OCI-LY7 (cell line): ENCODE measurements around the gene OPN1SW. TPM values are rescaled to one million over a fixed set of nuclear protein-coding genes. Genes with fewer than 3 reads are reported as not detected.

Source experiments
- BruUV-seq: library from RNA; stranded (reverse); fragments of 400-500 nt; replicated peaks from 2 replicates; lab custom pipeline; 2021; lab: Mats Ljungman, UMichigan
- CTCF ChIA-PET: fragments of 300-600 bp; sonication (Branson Sonifier 250); formaldehyde crosslinking; loops from one replicate; lab custom pipeline; 2022; ENCODE audit warnings: antibody characterized with exemption; ENCODE audit not compliant: unreplicated experiment; lab: Charles Lee
- POLR2A ChIA-PET: fragments of 300-600 bp; sonication (Branson Sonifier 250); formaldehyde crosslinking; loops from one replicate; lab custom pipeline; 2022; ENCODE audit warnings: antibody characterized with exemption; lab: Charles Lee
- DNase-seq: peaks from one replicate; pipeline ENCODE4 v3.0.0-alpha.2; 2015; ENCODE audit warnings: low spot score
- H2AFZ ChIP-seq: fragments of 200-600 bp; sonication (generic), shearing (Covaris generic); 2 replicates; pipeline ENCODE4 v1.6.1; 2014; ENCODE audit warnings: mild to moderate bottlenecking, antibody characterized with exemption, low read length, moderate library complexity
- H3K27ac ChIP-seq: fragments of 200-600 bp; sonication (generic); 2 replicates; pipeline ENCODE4 v1.5.1; 2014; ENCODE audit warnings: mixed run types, low read depth, mild to moderate bottlenecking, moderate library complexity, low read length, inconsistent platforms; ENCODE audit not compliant: poor library complexity, severe bottlenecking
- H3K36me3 ChIP-seq: fragments of 200-600 bp; sonication (generic); 2 replicates; pipeline ENCODE4 v1.6.1; 2014; ENCODE audit warnings: mild to moderate bottlenecking, antibody characterized with exemption, low read length, moderate library complexity, mixed read lengths; ENCODE audit not compliant: insufficient read depth
- H3K4me1 ChIP-seq: fragments of 200-600 bp; sonication (generic); 2 replicates; pipeline ENCODE4 v1.5.1; 2014; ENCODE audit warnings: mild to moderate bottlenecking, low read length; ENCODE audit not compliant: insufficient read depth, poor library complexity, severe bottlenecking
- H3K4me2 ChIP-seq: fragments of 200-600 bp; sonication (generic); 2 replicates; pipeline ENCODE4 v1.6.1; 2014; ENCODE audit warnings: mild to moderate bottlenecking, low read length
- H3K4me3 ChIP-seq: fragments of 200-600 bp; sonication (generic); 2 replicates; pipeline ENCODE4 v1.5.1; 2014; ENCODE audit warnings: mild to moderate bottlenecking, low read depth, low read length; ENCODE audit not compliant: poor library complexity, severe bottlenecking
- H3K79me2 ChIP-seq: fragments of 200-600 bp; sonication (generic); 2 replicates; pipeline ENCODE4 v1.6.1; 2016; ENCODE audit warnings: low read depth, mild to moderate bottlenecking, low read length, moderate library complexity, mixed read lengths; ENCODE audit not compliant: insufficient read depth
- H3K9me2 ChIP-seq: fragments of 200-600 bp; sonication (generic); 2 replicates; pipeline ENCODE4 v1.6.1; 2016; ENCODE audit warnings: mild to moderate bottlenecking, low read length, mixed read lengths; ENCODE audit not compliant: insufficient read depth
- H3K9me3 ChIP-seq: fragments of 200-600 bp; sonication (generic); 2 replicates; pipeline ENCODE4 v1.6.1; 2014; ENCODE audit warnings: mild to moderate bottlenecking, mixed run types, low read length, mixed read lengths
- H4K20me1 ChIP-seq: fragments of 200-600 bp; sonication (generic); 2 replicates; pipeline ENCODE4 v1.6.1; 2014; ENCODE audit warnings: mild to moderate bottlenecking, antibody characterized with exemption, low read length, moderate library complexity, mixed read lengths; ENCODE audit not compliant: insufficient read depth
- CTCF ChIP-seq: fragments of 200-600 bp; sonication (generic); conservative IDR thresholded peaks from 2 replicates; pipeline ENCODE4 v1.5.1; 2014; ENCODE audit warnings: mild to moderate bottlenecking, antibody characterized with exemption, low read length, moderate library complexity, mixed read lengths
- EZH2phosphoT487 ChIP-seq: fragments of 200-600 bp; sonication (generic); IDR thresholded peaks from 2 replicates; pipeline ENCODE4 v1.6.1; 2018; ENCODE audit warnings: low read depth, borderline replicate concordance, mild to moderate bottlenecking, mixed run types, antibody characterized with exemption, low read length, moderate library complexity, mixed read lengths
- intact Hi-C: fragments of 100-400 bp; cut with micrococcal nuclease; formaldehyde crosslinking; loops from one replicate; pipeline ENCODE4 v1.10.0; 2022; ENCODE audit not compliant: unreplicated experiment
- total RNA-seq, 2 experiments: library from RNA; depleted of rRNA in 1 of 2; stranded (reverse); fragments of >200 nt in 1 of 2; shearing (Covaris generic) in 1 of 2; gene quantifications; 2 replicates each; pipeline ENCODE4 v1.2.3, GENCODE V29; 2014 to 2022

OPN1SW gene
- total RNA-seq, 2 experiments from 2014 or later: not detected

DNA sequence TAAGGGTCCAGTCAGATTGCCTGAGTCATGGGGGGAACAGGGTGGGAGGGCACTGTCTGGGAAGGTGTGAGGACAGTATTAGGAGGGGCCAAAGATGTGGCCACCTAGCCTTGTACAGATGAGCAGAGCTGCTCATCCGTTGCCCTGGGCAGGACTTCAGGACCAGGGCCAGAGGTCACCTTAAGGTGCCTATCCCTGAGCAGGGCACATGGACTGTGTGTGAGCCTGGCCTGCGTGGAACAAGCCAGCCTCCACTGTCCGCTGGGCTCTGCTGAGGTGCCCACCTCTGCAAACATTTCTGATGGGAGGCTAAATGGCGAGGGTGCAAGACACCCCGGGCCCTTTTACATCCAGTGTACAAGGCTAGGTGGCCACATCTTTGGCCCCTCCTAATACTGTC lies 3.4 kb upstream of the OPN1SW start:
- intact Hi-C loops: no loop called here
- H3K4me3 ChIP-seq: no peak overlapping the region
- H3K79me2 ChIP-seq: no peaks in the 10 kb centered on the region
- H2AFZ ChIP-seq: no peak overlapping the region
- no peak for DNase-seq
- no peaks in the 10 kb centered on the region for H3K4me1 ChIP-seq
- no TSS peak for BruUV-seq
- H3K9me3 ChIP-seq: 0 out of 2 replicates have a peak, but pooled peaks cover 10% of the 10 kb centered on the region
- H4K20me1 ChIP-seq: no peaks in the 10 kb centered on the region
- POLR2A ChIA-PET: no interaction called here
- CTCF ChIA-PET: interaction anchor here (0.6 kb wide), 1 partner anchor 114 kb away, joined by 7 read pairs; no protein-coding TSS in a partner anchor
- no peak overlapping the region for H3K27ac ChIP-seq
- H3K4me2 ChIP-seq: no peak overlapping the region
- H3K9me2 ChIP-seq: no peaks in the 10 kb centered on the region
- TF ChIP-seq CTCF (no peak), EZH2phosphoT487 (no peak)
- H3K36me3 ChIP-seq: no peaks in the 10 kb centered on the region; the same call in 1 of the 2 replicates

DNA sequence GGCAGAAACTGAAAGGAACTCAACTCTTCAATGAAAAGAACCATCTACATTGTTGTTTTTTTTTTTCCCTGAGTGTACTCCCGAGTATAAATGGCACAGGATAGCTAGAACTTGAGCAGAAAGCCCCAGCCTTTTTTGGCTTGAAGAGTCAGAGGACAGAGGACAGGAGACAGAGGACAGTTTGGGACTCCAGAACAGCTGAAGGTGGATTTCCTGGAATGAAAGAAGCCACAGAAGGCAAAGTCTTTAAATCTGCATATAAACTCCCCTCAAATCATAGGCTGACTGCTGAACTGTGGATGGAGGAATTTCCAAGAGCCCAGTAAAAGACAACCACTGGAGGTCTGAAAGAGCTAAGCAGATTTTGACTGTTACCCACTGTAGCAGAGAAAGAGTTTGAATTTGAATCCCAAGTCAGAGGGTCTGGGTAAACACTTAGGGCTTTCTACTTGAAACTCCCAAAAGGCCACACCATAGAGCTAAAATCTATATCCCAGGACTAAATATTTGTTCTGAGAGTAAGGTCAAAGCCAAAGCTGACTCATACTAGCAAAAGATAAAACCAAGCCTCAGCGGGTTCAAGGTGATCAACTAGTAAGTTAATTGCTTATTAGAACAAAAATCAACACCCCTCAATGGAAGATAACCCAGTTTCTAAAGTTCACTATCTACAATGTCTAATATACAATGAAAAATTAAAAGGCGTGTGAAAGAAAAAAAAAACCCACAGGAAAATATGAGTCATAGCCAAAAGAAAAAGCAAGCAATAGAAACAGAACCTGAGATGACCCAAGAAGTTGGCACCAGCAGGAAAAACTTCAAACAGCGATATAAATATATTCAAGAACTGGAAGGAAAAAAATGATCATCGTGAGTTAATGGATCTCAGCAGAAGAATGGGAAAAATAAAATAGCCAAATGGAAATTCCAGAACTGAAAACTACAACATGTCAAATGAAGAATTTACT lies 1.8 kb upstream of the OPN1SW start:
- no peak overlapping the region for H3K27ac ChIP-seq
- CTCF ChIA-PET: no interaction called here
- POLR2A ChIA-PET: interaction anchor here (0.6 kb wide), 1 partner anchor 9 kb away, joined by 3 read pairs; no protein-coding TSS in a partner anchor
- TF ChIP-seq EZH2phosphoT487 (no peak), CTCF (no peak)
- intact Hi-C loops: no loop called here
- peaks cover 10% of the 10 kb centered on the region for H3K36me3 ChIP-seq
- no peak overlapping the region for H2AFZ ChIP-seq
- H3K4me2 ChIP-seq: no peak overlapping the region
- H3K4me1 ChIP-seq: no peaks in the 10 kb centered on the region
- no peaks in the 10 kb centered on the region for H4K20me1 ChIP-seq
- H3K4me3 ChIP-seq: no peak overlapping the region
- no peaks in the 10 kb centered on the region for H3K9me2 ChIP-seq
- H3K79me2 ChIP-seq: no peaks in the 10 kb centered on the region
- no peak for DNase-seq
- 0 out of 2 replicates have a peak, but pooled peaks cover 10% of the 10 kb centered on the region for H3K9me3 ChIP-seq
- no TSS peak for BruUV-seq

- H3K9me3 ChIP-seq: 0 out of 2 replicates have a peak, but pooled peaks cover 10% of the 10 kb centered on the region
- H3K4me2 ChIP-seq: no peak overlapping the region
- H4K20me1 ChIP-seq: no peaks in the 10 kb centered on the region
- DNase-seq: no peak
- intact Hi-C loops: no loop called here
- no peak overlapping the region for H3K4me3 ChIP-seq
- POLR2A ChIA-PET: interaction anchor here (0.6 kb wide), 1 partner anchor 43 kb away, joined by 3 read pairs; no protein-coding TSS in a partner anchor
- H3K79me2 ChIP-seq: no peaks in the 10 kb centered on the region
- no TSS peak for BruUV-seq
- H3K27ac ChIP-seq: no peak overlapping the region
- CTCF ChIA-PET: no interaction called here
- H3K9me2 ChIP-seq: no peaks in the 10 kb centered on the region
- H3K36me3 ChIP-seq: peaks cover 35% of the 10 kb centered on the region
- no peak overlapping the region for H2AFZ ChIP-seq
- no peaks in the 10 kb centered on the region for H3K4me1 ChIP-seq
- TF ChIP-seq EZH2phosphoT487: no peak
- no peak for TF ChIP-seq CTCF
These were observed 673 bp downstream of the OPN1SW start for GRCh38 chr7:128774921-128775320.
